Glutamatergic neuron (in vitro differentiated cells): Measurements from ENCODE around the gene AFF4. TPM values are rescaled to one million over a fixed set of nuclear protein-coding genes. Genes with fewer than 3 reads are reported as not detected.

Experiments
- DNase-seq: peaks from one replicate; pipeline ENCODE4 v3.0.0; 2022
- H3K27ac Mint-ChIP-seq: one replicate; pipeline ENCODE4 v1.8.0; 2020; ENCODE audit warnings: mild to moderate bottlenecking, mixed read lengths, inconsistent platforms; ENCODE audit not compliant: unreplicated experiment
- H3K27me3 Mint-ChIP-seq: one replicate; pipeline ENCODE4 v1.8.0; 2020; ENCODE audit warnings: mild to moderate bottlenecking, moderate library complexity, mixed read lengths, inconsistent platforms; ENCODE audit not compliant: unreplicated experiment
- H3K36me3 Mint-ChIP-seq: one replicate; pipeline ENCODE4 v1.8.0; 2020; ENCODE audit warnings: mild to moderate bottlenecking, mixed read lengths, inconsistent platforms; ENCODE audit not compliant: unreplicated experiment
- H3K4me1 Mint-ChIP-seq: one replicate; pipeline ENCODE4 v1.8.0; 2020; ENCODE audit warnings: mild to moderate bottlenecking, low read depth, mixed read lengths, inconsistent platforms; ENCODE audit not compliant: unreplicated experiment
- H3K4me3 Mint-ChIP-seq: one replicate; pipeline ENCODE4 v1.8.0; 2020; ENCODE audit warnings: mild to moderate bottlenecking, mixed read lengths, inconsistent platforms; ENCODE audit not compliant: unreplicated experiment
- H3K9me3 Mint-ChIP-seq: one replicate; pipeline ENCODE4 v1.8.0; 2020; ENCODE audit warnings: mild to moderate bottlenecking, moderate library complexity, mixed read lengths, inconsistent platforms; ENCODE audit not compliant: unreplicated experiment
- total RNA-seq: library from RNA; stranded (reverse); fragmentation: NEBNext Ultra II Directional; extraction: Animal tissue kit (Norgen Biotek cat#: 25700); gene quantifications from one replicate; pipeline ENCODE4 v1.2.1, GENCODE V29; 2021; ENCODE audit not compliant: unreplicated experiment
- TF ChIP-seq, protein P1 (sequence below): fragments of 200-600 bp; sonication (generic); IDR thresholded peaks from one replicate; pipeline ENCODE4 v1.5.0; 2021; ENCODE audit not compliant: partially characterized antibody, unreplicated experiment

AFF4 gene
- total RNA-seq, 1 donor from 2014 or later: 135 TPM

DNA sequence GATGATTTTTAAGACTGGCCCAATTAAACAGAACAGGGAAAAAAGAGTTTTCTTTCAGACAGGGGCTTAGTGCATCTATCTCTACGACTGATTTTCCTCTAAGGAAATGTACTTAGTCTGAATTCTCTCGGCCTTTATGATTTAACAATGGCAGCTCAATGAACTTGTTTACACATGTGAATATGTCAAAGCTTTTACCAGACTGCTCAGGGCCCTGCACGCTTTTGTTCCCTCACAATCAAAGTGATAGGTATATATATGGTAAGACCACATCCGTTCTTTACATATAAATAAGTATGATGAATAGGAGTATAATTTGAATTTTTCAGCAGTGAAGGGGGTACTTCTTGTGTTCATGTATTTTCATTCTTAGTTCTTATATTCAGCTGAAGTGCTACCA, 62.4 kb downstream of the AFF4 start:
- H3K4me1 Mint-ChIP-seq: no peaks in the 10 kb centered on the region
- H3K27ac Mint-ChIP-seq: no peak overlapping the region
- DNase-seq: no peak
- H3K27me3 Mint-ChIP-seq: no peaks in the 10 kb centered on the region
- H3K36me3 Mint-ChIP-seq: no peaks in the 10 kb centered on the region
- TF ChIP-seq, protein P1, sequence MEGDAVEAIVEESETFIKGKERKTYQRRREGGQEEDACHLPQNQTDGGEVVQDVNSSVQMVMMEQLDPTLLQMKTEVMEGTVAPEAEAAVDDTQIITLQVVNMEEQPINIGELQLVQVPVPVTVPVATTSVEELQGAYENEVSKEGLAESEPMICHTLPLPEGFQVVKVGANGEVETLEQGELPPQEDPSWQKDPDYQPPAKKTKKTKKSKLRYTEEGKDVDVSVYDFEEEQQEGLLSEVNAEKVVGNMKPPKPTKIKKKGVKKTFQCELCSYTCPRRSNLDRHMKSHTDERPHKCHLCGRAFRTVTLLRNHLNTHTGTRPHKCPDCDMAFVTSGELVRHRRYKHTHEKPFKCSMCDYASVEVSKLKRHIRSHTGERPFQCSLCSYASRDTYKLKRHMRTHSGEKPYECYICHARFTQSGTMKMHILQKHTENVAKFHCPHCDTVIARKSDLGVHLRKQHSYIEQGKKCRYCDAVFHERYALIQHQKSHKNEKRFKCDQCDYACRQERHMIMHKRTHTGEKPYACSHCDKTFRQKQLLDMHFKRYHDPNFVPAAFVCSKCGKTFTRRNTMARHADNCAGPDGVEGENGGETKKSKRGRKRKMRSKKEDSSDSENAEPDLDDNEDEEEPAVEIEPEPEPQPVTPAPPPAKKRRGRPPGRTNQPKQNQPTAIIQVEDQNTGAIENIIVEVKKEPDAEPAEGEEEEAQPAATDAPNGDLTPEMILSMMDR: no peak
- no peaks in the 10 kb centered on the region for H3K9me3 Mint-ChIP-seq
- H3K4me3 Mint-ChIP-seq: no peak overlapping the region

- H3K27me3 Mint-ChIP-seq: no peaks in the 10 kb centered on the region
- H3K36me3 Mint-ChIP-seq: no peaks in the 10 kb centered on the region
- no peak overlapping the region for H3K27ac Mint-ChIP-seq
- no peak overlapping the region for H3K4me3 Mint-ChIP-seq
- H3K4me1 Mint-ChIP-seq: no peaks in the 10 kb centered on the region
- TF ChIP-seq, protein P1: no peak
- no peak for DNase-seq
- peaks cover 2% of the 10 kb centered on the region for H3K9me3 Mint-ChIP-seq
Measured at GRCh38 chr5:132898094-132898493, 65.3 kb downstream of the AFF4 start.

GRCh38 chr5:132896685-132897084, 66.7 kb downstream of the AFF4 start:
- no peak for DNase-seq
- H3K36me3 Mint-ChIP-seq: no peaks in the 10 kb centered on the region
- no peaks in the 10 kb centered on the region for H3K4me1 Mint-ChIP-seq
- H3K27me3 Mint-ChIP-seq: peaks cover 3% of the 10 kb centered on the region
- H3K27ac Mint-ChIP-seq: no peak overlapping the region
- peaks cover 2% of the 10 kb centered on the region for H3K9me3 Mint-ChIP-seq
- no peak overlapping the region for H3K4me3 Mint-ChIP-seq
- TF ChIP-seq, protein P1: no peak

DNA sequence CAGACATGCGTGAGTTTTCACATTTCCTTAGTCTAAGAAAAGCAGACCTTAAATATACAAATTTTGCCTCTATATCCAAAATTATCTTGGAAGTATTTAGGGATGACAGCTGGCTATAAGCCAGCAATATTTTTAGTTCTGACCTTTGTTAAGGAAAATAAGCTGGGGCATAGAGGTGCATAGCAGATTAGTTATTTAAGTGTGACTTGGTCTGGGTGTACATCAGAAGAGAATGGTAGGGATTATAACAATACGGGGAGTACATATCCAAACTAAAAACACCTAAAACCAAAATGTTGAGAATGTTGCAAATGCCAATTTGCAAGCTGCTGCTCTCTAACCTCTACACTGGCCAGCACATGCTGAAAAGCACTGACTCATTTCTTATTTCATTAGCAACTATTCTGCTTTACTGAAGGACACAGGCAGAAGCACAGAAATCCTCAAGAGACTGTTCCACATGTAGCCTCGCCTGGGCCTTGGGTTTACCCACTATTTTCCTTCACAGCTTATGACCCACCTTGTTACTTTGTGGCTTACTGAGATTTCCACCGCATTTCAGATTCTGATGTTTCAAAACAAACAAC, 67.6 kb downstream of the AFF4 start:
- TF ChIP-seq, protein P1: no peak
- Mint-ChIP-seq H3K9me3 (peaks cover 2% of the 10 kb centered on the region), H3K27me3 (peaks cover 3% of the 10 kb centered on the region), H3K27ac (no peak overlapping the region), H3K36me3 (no peaks in the 10 kb centered on the region), H3K4me3 (no peak overlapping the region), H3K4me1 (no peaks in the 10 kb centered on the region)
- DNase-seq: no peak

- Mint-ChIP-seq H3K27me3 (peaks cover 3% of the 10 kb centered on the region), H3K27ac (no peak overlapping the region), H3K4me3 (no peak overlapping the region), H3K36me3 (no peaks in the 10 kb centered on the region), H3K9me3 (peaks cover 2% of the 10 kb centered on the region), H3K4me1 (no peaks in the 10 kb centered on the region)
- DNase-seq: no peak
- TF ChIP-seq, protein P1: no peak
Measured at GRCh38 chr5:132890817-132891216, 72.6 kb downstream of the AFF4 start.
